Skeletal muscle tissue (tissue), 4 donors: Measurements from ENCODE around the gene LAIR1. TPM values are rescaled to one million over a fixed set of nuclear protein-coding genes. Genes with fewer than 3 reads are reported as not detected.
"Not testable (repeated sequence)": the region's sequence is repeated elsewhere in the genome, so short reads cannot be mapped to it uniquely, and the experiment has no call there.

ENCODE experiments used
- H3K27ac ChIP-seq: one replicate; pipeline ENCODE4 v1.7.0; 2013; ENCODE audit warnings: mild to moderate bottlenecking, low read depth, low read length, inconsistent platforms
- H3K27me3 ChIP-seq, 3 donors: one replicate each; pipeline ENCODE4 v1.7.0; 2013; ENCODE audit warnings: low read length in 3 of 3; ENCODE audit not compliant: control insufficient read depth in 3 of 3, insufficient read depth in 3 of 3
- H3K36me3 ChIP-seq, 3 donors: one replicate each; pipeline ENCODE4 v1.7.0; 2013; ENCODE audit warnings: low read length in 3 of 3; ENCODE audit not compliant: control insufficient read depth in 3 of 3, insufficient read depth in 3 of 3
- H3K4me1 ChIP-seq, 3 donors: one replicate each; pipeline ENCODE4 v1.7.0; 2013; ENCODE audit warnings: low read length in 3 of 3, mild to moderate bottlenecking in 3 of 3; ENCODE audit not compliant: control insufficient read depth in 3 of 3, insufficient read depth in 3 of 3
- H3K4me3 ChIP-seq, 3 donors: one replicate each; pipeline ENCODE4 v1.7.0; 2013; ENCODE audit warnings: low read length in 3 of 3
- H3K9ac ChIP-seq, 3 donors: one replicate each; pipeline ENCODE4 v1.7.0; 2013; ENCODE audit warnings: low read length in 3 of 3, mild to moderate bottlenecking in 3 of 3, moderate library complexity in 2 of 3, low read depth in 1 of 3
- H3K9me3 ChIP-seq, 3 donors: one replicate each; pipeline ENCODE4 v1.7.0; 2013; ENCODE audit warnings: low read length in 3 of 3; ENCODE audit not compliant: control insufficient read depth in 3 of 3
- total RNA-seq: library from RNA; depleted of rRNA; stranded (reverse); fragments of >200 nt; gene quantifications from one replicate; pipeline ENCODE4 v1.2.3, GENCODE V29; 2014
- donor health status: Osteomylitis.

Gene LAIR1
- total RNA-seq, 1 donor from 2014 or later: 8.4 TPM

DNA sequence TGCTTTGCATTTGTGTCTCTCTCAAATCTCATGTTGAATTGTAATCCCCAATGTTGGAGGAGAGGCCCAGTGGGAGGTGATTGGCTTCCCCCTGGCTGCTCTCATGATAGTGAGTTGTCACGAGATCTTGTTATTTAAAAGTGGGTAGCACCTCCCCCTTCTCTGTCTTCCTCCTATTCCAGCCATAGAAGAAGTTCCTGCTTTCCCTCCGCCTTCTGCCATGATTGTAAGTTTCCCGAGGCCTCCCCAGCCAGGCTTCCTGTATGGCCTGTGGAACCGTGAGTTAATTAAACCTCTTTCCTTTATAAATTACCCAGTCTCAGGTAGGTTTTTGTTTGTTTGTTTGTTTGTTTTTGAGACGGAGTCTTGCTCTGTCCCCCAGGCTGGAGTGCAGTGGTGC lies 29.6 kb downstream of the LAIR1 start:
- Histone ChIP-seq H3K27ac (no peak overlapping the region), H3K27me3 (peaks cover 0 to 13% (median 4%) of the 10 kb centered on the region in 3 donors), H3K9ac (no peak overlapping the region), H3K9me3 (no peaks in the 10 kb centered on the region), H3K4me1 (no peaks in the 10 kb centered on the region), H3K4me3 (no peak overlapping the region), H3K36me3 (no peaks in the 10 kb centered on the region)

DNA sequence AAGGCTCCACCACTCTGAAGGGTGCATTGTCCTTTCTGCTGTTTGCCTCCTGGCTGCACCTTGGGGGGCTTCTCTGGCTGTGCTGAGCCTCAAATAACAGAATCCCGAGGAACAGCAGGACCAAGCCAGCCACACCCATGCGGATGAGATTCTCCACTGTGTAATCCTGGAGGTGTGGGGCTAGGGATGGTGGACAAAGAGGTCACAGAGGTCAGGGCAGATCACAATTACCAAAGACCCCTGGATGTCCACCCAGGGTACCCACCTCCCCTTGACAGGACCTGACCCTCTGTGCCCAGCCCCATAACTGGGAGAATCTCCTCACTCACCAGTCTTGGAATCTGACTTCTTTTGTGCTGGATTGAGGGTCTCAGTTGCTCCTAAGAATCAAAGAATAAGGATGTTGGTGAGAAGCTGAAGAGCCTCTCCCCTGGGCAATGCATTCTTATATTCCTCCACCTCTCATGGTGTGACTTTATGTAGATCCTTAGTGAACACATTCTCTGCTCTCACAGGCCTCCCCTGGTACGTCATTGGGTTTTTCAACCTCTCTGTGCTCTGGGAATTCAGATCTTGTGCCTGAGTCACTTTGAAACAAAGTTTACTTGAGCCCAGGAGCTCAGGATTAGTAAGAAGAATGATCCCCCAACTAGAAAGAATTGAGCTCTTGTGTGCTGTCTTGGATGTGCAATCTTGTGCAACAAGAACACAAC lies 31.0 kb downstream of the LAIR1 start:
- H3K9ac ChIP-seq: no peak overlapping the region
- peaks cover 0 to 4% (median 4%) of the 10 kb centered on the region in 3 donors for H3K27me3 ChIP-seq

DNA sequence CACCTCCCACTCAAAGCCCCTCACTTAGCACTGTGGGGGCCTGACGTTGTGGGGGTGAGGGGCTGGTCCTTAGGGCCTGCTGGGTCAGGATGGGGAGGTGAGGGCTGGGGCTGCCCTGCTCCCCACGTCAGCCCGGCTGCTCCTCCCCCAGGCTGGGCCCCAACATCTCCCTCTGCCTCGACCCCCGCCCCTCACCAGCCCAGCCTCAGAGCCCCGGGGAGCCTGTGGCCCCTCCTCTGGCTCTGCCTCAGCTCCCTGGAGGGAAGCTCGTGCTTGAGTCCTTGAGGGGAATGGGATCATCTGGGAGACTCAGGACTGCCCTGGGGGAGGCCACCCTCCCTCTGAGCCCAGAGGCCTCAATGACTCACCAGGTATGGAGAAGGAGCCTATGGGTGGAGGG lies 32.6 kb downstream of the LAIR1 start:
- Histone ChIP-seq H3K36me3 (no peaks in the 10 kb centered on the region), H3K27ac (no peak overlapping the region), H3K4me3 (no peak overlapping the region), H3K9ac (no peak overlapping the region), H3K27me3 (peaks cover 0 to 4% (median 3%) of the 10 kb centered on the region in 3 donors), H3K4me1 (no peaks in the 10 kb centered on the region), H3K9me3 (no peaks in the 10 kb centered on the region)

More for the DNA sequence above, 31.0 kb downstream of the LAIR1 start:
- no peaks in the 10 kb centered on the region for H3K4me1 ChIP-seq
- H3K4me3 ChIP-seq: no peak overlapping the region
- no peaks in the 10 kb centered on the region for H3K36me3 ChIP-seq
- no peaks in the 10 kb centered on the region for H3K9me3 ChIP-seq
- no peak overlapping the region for H3K27ac ChIP-seq

DNA sequence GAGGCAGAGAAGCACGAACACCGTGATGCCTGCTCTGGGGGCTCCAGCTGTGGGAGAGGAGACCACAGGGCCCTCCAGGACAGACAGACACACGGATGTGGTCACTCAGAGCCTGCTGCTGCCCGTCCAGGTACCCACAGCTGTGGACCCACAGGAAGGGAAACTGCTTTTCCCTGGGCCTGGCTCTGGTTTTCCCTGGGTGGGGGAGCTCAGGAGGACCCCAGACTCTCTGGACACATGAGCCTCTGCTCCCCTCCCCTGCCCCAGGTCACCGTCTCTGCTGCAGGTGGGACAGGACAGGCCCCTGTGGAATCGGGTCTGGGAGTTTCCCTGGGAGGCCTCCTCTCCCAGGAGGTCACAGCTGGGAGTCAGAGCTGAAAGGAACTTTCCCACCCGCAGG lies 33.1 kb downstream of the LAIR1 start:
- H3K9ac ChIP-seq: no peak overlapping the region
- no peaks in the 10 kb centered on the region for H3K9me3 ChIP-seq
- H3K36me3 ChIP-seq: no peaks in the 10 kb centered on the region
- H3K4me3 ChIP-seq: no peak overlapping the region
- peaks cover 0 to 4% (median 3%) of the 10 kb centered on the region in 3 donors for H3K27me3 ChIP-seq
- no peak overlapping the region for H3K27ac ChIP-seq
- H3K4me1 ChIP-seq: no peaks in the 10 kb centered on the region

DNA sequence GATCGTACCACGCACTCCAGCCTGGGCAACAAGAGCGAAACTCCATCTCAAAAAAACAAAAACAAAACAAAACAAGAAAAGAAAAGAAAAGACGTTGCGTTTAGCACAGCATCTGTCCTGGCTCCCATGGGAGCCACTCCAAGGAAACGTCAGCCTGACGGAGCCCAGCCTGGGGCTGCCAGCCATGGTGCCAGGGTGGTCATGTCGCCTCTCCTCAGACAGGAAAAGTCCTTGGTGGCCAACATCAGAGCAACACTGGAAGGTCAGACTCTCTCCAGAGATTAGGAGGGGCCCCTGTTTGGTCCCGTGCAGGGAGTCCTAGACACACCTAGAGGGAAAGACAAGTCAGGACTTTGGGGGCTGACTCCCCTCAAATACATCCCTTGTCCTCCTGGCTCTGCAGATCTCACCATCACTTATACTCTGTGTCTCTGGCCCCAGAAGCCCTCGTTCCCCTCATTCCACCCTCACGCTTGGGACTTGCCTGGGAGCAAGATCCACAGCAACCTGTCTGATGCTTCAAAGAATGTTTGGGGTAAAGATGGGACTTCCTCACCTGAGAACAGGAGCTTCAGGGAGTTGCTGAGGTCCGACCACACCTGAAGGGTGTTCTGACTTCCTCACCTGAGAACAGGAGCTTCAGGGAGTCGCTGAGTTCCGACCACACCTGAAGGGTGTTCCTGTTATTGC lies 35.1 kb downstream of the LAIR1 start:
- Histone ChIP-seq H3K9ac (no peak overlapping the region), H3K27me3 (peaks cover 0 to 4% (median 0%) of the 10 kb centered on the region in 3 donors), H3K4me1 (no peaks in the 10 kb centered on the region), H3K4me3 (no peak overlapping the region), H3K9me3 (no peaks in the 10 kb centered on the region), H3K36me3 (no peaks in the 10 kb centered on the region), H3K27ac (no peak overlapping the region)

DNA sequence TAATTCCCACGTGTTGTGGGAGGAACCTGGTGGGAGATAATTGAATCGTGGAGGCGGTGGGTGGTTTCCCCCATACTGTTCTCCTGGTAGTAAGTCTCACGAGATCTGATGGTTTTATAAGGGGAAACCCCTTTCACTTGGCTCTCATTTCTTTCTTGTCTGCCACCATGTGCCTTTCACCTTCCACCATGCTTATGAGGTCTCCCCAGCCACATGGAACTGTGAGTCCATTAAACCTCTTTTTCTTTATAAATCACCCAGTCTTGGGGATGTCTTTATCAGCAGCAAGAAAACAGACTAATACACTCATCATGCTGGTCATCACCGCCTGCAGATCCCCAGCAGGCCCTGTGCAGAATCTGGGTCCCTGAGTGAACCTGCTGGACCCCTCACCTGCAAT lies 36.0 kb downstream of the LAIR1 start:
- not testable (repeated sequence) for H3K27ac ChIP-seq, H3K36me3 ChIP-seq, H3K9ac ChIP-seq, H3K4me3 ChIP-seq, H3K4me1 ChIP-seq, H3K27me3 ChIP-seq, H3K9me3 ChIP-seq

DNA sequence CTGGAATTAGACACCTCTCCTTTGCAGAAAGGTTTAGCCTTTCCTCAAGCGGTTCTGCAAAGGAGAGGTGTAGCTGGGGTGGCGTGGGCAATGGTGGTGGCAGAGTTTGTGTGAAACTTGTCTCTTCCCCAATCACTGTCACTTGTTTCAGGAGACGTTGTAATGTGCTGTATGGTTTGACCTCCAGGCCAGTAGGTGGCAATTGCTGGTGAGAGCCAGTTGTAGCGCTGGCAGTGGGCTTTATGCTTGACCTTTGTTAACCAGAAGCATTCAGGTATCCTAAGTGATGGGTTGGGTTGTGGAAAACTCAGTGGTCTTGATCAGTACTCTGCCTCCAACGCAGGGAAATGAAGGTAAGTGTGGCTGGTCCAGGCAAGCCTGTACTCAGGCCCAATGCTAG lies 39.1 kb downstream of the LAIR1 start:
- no peak overlapping the region for H3K9ac ChIP-seq
- H3K27ac ChIP-seq: no peak overlapping the region
- no peaks in the 10 kb centered on the region for H3K36me3 ChIP-seq
- no peak overlapping the region for H3K4me3 ChIP-seq
- H3K9me3 ChIP-seq: no peaks in the 10 kb centered on the region
- no peaks in the 10 kb centered on the region for H3K4me1 ChIP-seq
- no peaks in the 10 kb centered on the region for H3K27me3 ChIP-seq

DNA sequence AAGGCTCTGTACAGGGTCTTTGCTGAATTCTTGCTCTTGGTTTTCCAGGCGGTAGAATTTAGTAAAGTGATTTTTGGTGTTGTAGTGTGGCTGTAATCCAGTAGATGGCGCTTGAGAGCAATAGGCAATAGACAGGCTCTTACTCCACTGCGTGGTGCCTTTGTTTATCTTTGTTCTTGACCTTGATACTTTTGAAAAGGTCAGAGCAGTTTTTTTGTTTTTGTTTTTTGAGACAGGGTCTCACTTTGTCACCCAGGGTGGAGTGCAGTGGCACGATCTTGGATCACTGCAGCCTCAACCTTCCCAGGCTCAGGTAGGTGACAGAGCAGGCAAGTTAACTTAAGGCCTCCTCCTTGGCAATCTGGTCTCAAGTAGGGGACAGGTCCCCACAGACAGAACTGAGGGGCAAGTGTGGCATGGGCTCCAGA lies 39.5 kb downstream of the LAIR1 start:
- no peak overlapping the region for H3K9ac ChIP-seq
- no peak overlapping the region for H3K27ac ChIP-seq
- H3K4me1 ChIP-seq: no peaks in the 10 kb centered on the region
- no peaks in the 10 kb centered on the region for H3K27me3 ChIP-seq
- no peak overlapping the region for H3K4me3 ChIP-seq
- H3K36me3 ChIP-seq: no peaks in the 10 kb centered on the region
- no peaks in the 10 kb centered on the region for H3K9me3 ChIP-seq

DNA sequence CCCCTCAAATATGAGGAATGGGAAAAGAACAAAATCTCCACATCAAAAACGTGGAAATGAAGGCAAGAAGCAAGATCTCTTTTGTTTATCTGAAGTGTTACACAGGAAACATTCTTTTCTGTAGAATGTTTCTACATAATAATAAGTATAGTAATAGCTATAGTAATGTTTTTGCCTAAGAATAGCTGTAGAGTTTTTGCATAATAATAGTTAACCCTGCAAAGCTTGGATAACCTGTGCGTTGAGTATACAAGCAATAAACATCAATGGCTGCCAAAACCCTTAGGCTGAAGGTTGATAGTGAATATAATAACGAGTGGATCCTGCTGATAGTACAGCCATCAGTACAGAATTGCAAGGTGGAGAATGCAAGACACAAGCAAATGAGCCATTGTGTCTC lies 40.7 kb downstream of the LAIR1 start:
- no peaks in the 10 kb centered on the region for H3K9me3 ChIP-seq
- no peak overlapping the region for H3K9ac ChIP-seq
- H3K27me3 ChIP-seq: no peaks in the 10 kb centered on the region
- no peaks in the 10 kb centered on the region for H3K4me1 ChIP-seq
- H3K27ac ChIP-seq: no peak overlapping the region
- H3K36me3 ChIP-seq: no peaks in the 10 kb centered on the region
- H3K4me3 ChIP-seq: no peak overlapping the region

DNA sequence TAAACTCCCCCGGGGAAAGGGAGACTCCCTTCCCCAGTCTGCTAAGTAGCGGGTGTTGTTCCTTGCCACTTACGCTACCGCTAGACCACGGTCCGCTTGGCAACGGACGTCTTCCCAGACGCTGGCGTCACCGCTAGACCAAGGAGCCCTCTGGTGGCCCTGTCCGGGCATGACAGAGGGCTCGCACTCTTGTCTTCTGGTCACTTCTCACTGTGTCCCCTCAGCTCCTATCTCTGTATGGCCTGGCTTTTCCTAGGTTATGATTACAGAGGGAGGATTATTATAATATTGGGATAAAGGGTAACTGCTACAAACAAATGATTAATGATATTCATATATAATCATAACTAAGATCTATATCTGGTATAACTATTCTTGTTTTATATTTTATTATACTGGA lies 41.8 kb downstream of the LAIR1 start:
- not testable (repeated sequence) for H3K27ac ChIP-seq, H3K4me3 ChIP-seq, H3K9me3 ChIP-seq, H3K9ac ChIP-seq, H3K27me3 ChIP-seq, H3K36me3 ChIP-seq, H3K4me1 ChIP-seq
